HFF-Myc (cell line): Measurements from ENCODE around the gene STAB2.
A peak's percentile ranks its signal among the peaks of the same experiment; 100 is the strongest.

Experiments used
- DNase-seq: peaks from one replicate; pipeline ENCODE4 v3.0.0-alpha.2; 2011; ENCODE audit warnings: low read depth; ENCODE audit errors: extremely low read depth
- H3K4me3 ChIP-seq: replicated peaks from 2 replicates; pipeline ENCODE4 v1.5.1; 2011; ENCODE audit warnings: low read depth, mild to moderate bottlenecking, control low read depth, low read length
- TF ChIP-seq, protein P1 (sequence below): IDR thresholded peaks from 2 replicates; pipeline ENCODE4 v1.5.1; 2012; ENCODE audit warnings: mild to moderate bottlenecking, low read depth, low read length, control low read depth; ENCODE audit errors: missing control alignments

STAB2 gene

DNA sequence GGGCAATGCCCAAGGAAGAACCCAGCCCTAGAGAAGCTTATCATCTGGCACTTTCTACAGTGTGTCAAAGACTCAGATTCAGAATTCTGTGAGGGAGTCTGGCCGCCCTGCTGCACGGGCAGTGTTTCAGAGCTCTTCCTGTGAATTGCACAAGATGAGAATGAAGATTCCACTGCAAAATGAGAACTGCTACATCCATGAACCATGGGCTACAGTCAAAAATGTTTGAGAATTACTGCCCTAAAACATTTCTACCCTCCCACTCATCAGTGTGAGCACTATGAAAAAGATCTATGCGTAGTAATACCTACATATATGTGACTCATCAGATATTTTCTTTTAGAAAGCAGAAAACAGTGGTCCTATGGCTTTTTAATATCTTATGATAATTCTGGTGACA, 104.0 kb downstream of the STAB2 start:
- DNase-seq, result no peak
- no peak overlapping the region for H3K4me3 ChIP-seq
- TF ChIP-seq, protein P1, sequence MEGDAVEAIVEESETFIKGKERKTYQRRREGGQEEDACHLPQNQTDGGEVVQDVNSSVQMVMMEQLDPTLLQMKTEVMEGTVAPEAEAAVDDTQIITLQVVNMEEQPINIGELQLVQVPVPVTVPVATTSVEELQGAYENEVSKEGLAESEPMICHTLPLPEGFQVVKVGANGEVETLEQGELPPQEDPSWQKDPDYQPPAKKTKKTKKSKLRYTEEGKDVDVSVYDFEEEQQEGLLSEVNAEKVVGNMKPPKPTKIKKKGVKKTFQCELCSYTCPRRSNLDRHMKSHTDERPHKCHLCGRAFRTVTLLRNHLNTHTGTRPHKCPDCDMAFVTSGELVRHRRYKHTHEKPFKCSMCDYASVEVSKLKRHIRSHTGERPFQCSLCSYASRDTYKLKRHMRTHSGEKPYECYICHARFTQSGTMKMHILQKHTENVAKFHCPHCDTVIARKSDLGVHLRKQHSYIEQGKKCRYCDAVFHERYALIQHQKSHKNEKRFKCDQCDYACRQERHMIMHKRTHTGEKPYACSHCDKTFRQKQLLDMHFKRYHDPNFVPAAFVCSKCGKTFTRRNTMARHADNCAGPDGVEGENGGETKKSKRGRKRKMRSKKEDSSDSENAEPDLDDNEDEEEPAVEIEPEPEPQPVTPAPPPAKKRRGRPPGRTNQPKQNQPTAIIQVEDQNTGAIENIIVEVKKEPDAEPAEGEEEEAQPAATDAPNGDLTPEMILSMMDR, result no peak

DNA sequence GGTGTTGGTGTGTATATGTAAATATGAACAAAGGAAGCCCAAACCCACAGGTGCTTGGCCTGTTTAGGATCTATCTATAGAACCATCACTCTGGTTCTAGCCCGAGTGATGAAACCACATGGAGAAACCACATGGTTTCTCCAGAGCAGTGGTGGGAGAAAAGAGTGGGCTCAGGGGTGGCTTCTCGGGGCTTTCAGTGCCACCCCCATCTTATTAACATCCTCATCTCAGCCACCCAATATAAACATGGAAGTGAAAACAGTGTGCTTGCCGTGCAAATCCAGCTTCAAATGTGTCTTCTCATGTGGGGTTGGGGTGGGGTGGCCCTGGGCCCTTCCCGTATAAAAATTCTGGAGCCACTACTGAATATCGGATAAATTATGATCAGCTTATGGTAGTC, 109.0 kb downstream of the STAB2 start:
- no peak overlapping the region for H3K4me3 ChIP-seq
- no peak for DNase-seq
- TF ChIP-seq, protein P1, result no peak

DNA sequence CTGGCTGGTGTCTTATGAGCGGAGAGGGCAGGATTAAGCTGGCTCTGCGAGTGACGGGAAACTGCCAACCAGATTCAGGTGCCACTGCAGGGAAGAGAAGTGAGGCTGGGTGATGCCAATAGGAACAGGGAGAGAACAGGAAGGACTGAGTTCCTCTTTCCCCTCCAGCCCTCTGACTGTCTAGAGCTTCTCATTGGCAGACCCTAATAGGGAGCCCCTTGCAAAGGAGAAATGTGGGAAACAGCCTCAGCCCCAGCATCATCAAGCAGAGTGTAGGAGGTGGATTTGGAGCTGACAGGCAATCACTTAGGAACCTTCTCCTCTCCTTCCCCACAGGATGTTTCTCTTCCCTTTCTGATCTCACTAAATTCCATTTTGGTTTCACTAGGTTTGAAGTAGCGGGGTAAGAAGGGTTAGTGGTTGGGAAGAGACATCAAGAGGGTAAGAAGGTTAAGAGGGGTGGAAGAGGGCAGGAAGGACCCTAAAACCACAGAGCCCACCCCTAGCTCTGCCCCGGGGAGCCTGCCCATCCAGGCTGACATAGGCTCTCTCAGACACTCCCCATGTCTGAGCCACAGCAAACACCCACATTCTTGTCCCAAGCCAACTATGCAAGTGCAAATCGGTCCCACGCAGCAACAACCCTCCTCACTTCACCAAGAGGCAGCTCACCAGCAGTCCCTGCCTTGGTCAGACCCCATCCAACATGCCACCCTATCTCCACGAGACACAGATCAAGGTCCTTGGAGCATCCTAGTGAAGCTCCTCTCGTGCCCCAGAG, 111.1 kb downstream of the STAB2 start:
- TF ChIP-seq, protein P1, result no peak
- DNase-seq, result no peak

DNA sequence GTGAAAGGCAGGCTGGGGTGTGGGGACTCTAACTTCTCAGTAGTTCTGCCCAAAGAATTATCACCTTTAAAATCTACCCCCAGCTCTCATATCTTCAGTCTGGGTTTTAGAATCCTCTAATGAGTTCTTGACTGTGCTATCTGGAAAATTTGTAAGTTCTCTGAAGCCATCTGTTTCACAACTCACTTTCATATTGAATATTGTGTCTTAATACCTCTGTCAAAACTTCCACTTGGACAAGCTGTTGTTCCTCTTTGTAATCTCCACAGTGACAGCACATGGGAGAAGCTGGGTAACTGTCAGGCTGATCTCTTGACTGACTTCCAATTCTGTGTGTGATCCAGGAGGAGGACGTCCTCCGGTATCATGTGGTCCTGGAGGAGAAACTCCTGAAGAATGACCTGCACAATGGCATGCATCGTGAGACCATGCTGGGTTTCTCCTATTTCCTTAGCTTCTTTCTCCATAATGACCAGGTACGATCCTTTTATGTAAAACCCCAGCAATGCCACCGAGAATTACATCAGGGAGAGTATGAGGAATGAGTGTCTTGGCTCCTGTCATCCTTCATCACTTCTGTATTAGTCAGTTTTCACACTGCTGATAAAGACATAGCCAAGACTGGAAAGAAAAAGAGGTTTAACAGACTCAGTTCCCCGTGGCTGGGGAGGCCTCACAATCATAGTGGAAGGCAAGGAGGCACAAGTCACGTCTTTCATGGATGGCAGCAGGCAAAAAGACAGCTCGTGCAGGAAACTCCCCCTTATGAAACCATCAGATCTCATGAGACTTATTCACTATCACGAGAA, 111.9 kb downstream of the STAB2 start:
- TF ChIP-seq, protein P1, result no peak
- no peak for DNase-seq
- H3K4me3 ChIP-seq, result no peak overlapping the region

More for the DNA sequence above, 111.1 kb downstream of the STAB2 start:
- H3K4me3 ChIP-seq, result no peak overlapping the region

DNA sequence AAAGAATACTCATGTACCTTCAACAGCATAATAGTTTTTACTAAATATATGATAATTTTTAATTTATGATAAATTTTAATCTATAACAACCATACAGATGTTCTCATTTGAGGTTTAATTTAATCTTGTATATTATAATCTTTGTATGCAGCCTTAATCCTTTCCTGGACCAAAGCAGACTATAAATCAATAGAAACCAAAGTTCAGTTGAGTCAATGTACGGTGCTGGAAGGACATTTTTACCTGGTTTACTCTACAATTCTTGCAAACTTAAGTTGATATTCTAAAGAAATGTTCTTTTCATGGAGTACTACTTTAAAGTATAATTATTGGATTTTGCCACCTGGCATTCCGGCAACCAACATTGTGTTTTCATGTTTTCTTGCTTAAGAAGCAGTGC, 118.0 kb downstream of the STAB2 start:
- DNase-seq, result no peak
- TF ChIP-seq, protein P1, result no peak
- no peak overlapping the region for H3K4me3 ChIP-seq

DNA sequence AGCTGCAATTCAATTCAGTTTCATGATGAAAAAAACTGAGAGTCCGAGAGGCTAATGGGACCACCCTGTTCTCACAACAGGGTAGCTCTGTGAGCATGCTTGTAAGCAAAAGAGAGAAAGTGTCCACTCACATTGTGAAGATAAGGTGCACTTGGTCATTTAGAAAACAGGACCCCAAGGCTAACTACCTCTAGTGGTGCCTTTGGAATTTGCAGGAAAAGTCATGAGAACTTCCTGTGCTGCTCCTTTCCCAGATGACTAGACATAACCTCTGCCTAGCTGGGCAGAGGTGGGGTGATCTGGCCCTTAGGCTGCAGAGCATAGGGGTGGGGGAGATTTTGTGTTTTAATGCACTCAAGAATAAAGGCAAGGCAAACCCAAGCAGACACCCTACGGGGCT, 118.9 kb downstream of the STAB2 start:
- TF ChIP-seq, protein P1, result peak; percentile 16
- no peak for DNase-seq
- no peak overlapping the region for H3K4me3 ChIP-seq
